HG03108 (cell line): ENCODE measurements around the gene DTX4.

ENCODE experiments used
- ATAC-seq: cut with Tn5 transposase; IDR thresholded peaks from one replicate; pipeline ENCODE4 v1.9.1; 2021; ENCODE audit warnings: moderate library complexity; ENCODE audit not compliant: unreplicated experiment

Gene DTX4

DNA sequence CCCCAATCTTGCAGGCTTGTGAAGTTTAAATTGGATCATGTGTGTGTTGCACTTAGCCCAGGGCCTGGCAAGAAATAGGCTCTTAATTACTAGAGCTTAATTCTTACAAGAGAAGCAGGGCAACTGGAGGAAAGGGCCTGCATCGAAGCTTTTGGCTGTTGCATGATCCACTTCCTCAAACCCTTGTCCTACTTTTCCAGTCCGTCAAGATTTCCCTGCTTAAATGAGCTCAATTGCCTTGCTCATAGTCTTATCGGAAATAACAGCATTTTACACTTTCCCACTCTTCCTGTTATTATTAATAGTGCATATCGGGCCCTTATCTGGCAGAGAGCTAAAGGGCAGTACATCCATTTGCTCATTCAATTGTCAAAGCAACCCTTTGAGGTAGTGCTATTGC is 18.1 kb downstream of the DTX4 start:
- no peak for ATAC-seq

DNA sequence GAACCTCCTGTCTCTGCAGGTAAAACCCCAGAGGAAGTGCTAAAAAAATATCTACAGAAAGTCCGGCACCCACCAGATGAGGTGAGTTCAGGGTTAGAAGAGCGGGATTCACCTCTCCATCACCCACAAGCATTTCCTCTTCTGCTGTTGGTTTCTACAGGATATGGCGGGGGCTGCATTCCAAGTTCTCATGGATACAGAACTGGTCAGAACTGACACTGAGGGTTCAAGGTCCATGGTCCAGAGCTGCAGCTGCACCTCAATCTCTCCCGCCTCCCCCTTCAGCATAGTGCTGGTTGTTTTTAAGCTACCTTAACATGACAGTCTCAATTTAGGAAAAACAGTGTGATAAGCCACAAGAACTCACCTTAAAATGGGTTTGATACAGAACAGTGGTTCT is 19.2 kb downstream of the DTX4 start:
- ATAC-seq = no peak

DNA sequence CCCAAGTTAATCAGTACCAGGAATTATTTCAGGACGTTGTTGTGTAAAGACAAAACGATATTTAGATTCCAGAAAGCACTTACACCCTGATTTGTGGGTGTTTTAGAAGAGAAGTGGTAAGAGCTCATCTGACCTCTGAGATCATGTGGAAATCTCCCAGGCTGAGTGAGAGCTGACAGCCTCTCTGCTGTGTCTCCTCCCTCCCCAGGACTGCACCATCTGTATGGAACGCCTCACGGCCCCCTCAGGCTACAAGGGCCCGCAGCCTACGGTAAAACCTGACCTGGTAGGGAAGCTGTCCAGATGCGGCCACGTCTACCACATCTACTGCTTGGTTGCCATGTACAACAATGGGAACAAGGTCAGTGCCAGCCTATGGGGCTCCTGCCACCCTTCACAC is 20.0 kb downstream of the DTX4 start:
- ATAC-seq = no peak

- no peak for ATAC-seq
These were observed 20.6 kb downstream of the DTX4 start for GRCh38 chr11:59192446-59193020.

DNA sequence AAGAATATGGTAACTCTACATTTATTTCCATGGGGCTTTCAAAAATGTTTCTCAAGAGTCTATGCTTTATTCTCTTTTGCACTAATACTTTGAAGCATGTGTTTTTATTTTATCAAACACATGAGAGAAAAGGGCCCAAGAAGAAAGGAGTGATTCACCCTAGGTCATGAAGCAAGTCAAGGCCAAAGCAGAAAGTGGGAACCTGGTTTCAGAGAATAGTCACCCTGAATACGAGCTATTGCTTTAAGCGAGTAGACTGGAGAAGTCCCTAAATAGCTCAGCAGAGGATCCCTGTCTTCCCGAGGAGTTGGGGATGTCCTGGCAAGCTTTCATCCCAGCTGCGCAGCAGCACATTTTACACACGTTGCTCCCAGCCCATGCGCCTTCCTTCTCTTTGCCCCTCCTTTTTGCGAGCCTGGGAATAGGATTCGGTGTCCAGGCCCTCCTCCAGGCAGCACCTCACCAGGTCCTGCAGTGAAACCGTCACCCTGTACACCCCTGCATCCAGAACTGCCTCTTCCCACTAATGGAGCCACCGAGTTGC is 21.7 kb downstream of the DTX4 start:
- no peak for ATAC-seq

DNA sequence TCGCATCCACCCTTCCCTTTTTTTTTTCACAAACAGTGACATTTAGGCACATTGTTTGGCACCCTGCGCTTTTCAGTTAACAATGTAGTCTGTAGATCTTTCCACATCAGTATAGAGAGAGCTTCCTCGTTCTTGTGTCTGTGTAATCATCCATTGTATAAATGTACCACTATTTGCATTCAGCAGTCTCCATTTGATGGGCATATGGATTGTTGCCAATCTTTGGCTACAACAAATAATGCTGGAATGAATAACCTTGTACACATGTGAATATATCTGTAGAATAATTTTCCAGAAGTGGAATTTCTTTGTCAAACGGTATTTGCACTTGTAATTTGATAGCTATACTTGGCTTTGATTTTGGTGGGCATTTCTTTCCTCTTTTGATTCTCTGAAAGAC is 23.7 kb downstream of the DTX4 start:
- no peak for ATAC-seq

DNA sequence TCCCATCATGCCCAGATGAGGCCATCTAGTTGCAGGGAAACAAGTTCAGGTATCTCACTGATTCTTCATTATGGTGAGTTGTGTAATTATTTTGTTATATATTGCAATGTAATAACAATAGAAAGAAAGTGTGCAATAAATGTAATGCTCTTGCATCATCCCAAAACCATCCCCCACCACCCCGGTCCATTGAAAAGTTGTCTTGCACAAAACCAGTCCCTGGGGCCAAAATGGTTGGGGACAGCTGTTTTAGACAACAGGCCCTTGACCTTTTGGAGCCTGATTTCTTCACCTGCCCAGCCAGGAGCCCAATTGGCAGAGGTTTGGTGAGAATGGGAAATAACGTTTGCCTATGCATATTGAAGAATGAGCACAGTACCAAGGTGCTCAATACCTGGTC is 24.8 kb downstream of the DTX4 start:
- no peak for ATAC-seq

- ATAC-seq = no peak
These were observed 26.1 kb downstream of the DTX4 start for GRCh38 chr11:59197991-59198390.

GRCh38 chr11:59198726-59199125 is 26.8 kb downstream of the DTX4 start:
- ATAC-seq = no peak

DNA sequence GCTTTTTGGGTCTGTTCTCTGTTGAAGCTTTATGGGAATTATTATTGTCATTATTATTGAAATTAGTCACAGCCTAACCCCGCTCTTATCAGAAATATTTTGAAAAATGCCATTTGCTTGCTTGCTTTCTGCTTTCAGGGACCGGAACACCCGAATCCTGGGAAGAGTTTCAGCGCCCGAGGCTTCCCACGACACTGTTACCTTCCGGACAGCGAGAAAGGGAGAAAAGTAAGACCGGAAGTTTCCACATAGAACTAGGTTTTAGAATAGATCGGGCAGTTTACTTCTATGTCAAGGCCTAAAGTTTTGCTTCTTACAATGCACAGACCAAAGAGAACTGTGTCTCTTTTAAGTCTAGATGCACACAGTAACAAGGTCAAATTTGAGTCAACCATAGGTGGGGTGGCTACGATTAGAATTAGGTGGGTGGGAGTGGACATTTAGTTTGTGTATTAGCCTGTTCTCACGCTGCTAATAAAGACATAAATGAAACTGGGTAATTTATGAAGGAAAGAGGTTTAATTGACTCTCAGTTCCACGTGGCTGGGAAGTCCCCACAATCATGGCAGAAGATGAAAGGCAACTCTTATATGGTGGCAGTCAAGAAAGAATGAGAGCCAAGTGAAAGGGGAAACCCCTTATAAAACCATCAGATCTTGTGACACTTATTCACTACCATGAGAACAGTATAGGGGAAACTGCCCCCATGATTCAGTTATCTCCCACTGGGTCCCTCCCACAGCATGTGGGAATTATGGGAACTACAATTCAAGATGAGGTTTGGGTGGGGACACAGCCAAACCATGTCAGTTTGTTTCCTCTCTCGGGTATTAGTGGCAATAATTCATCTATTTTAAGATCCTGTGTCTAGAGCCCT is 27.9 kb downstream of the DTX4 start:
- ATAC-seq = peak; percentile 58

- no peak for ATAC-seq
These were observed 28.5 kb downstream of the DTX4 start for GRCh38 chr11:59200423-59200746.

GRCh38 chr11:59201353-59201752 is 29.4 kb downstream of the DTX4 start:
- no peak for ATAC-seq

DNA sequence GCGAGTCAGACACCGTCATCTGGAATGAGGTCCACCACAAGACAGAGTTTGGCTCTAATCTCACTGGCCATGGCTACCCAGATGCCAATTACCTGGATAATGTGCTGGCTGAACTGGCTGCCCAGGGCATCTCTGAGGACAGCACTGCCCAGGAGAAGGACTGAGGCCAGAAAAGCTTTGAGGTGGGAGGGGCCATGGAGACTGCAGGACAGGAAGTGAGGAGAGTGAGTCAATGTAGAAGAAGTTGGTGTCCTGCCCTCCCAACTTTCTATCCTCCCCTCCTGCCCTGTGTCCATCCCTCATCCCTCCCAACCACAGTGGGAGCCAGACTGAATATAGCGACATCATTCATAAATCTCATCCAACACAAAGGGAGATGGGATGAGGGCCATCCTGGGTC is 32.8 kb downstream of the DTX4 start:
- ATAC-seq = no peak

DNA sequence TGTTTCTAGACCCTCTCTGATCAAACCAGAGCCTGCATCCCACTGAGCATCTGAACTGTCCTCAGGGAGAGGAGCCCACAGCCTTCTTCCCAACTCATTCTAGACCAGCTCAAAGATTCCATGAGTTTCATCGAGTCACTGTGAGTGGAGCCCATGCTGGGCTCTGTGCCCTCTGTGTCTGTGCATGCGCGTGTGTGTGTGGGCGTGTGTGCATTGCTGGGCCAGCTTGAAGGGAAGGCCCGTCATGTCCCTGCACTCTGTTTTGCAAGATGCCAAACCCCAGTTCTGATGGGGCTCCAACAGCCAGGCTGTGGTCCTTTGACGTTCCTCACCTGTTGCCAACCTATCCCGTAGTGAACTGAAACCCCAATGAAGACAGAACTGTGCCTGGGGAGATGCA is 33.7 kb downstream of the DTX4 start:
- ATAC-seq = no peak

GRCh38 chr11:59206635-59207034 is 34.7 kb downstream of the DTX4 start:
- no peak for ATAC-seq

DNA sequence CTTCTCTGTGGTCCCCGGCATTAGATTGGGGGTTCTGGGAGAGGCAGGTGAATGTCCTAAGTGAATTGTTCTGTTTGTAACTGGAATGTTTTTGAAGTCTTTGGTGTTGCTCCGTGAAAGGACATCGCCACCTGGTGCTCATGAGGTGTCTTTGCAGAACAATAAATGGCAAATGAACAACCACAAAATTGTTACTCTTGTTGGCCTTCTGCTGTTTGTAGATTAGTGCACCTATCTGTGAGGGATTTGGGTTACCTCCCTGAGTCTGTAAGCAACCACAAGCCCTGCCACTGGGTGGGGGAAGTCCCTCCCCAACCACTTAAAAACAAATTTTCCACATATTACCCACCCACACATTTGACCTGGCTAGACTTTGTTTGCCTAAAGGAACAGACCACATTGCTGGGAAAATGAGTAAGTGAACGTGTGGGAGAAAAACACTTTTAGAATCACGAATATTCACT is 36.1 kb downstream of the DTX4 start:
- ATAC-seq = peak; percentile 61

- no peak for ATAC-seq
These were observed 37.0 kb downstream of the DTX4 start for GRCh38 chr11:59208956-59209355.

DNA sequence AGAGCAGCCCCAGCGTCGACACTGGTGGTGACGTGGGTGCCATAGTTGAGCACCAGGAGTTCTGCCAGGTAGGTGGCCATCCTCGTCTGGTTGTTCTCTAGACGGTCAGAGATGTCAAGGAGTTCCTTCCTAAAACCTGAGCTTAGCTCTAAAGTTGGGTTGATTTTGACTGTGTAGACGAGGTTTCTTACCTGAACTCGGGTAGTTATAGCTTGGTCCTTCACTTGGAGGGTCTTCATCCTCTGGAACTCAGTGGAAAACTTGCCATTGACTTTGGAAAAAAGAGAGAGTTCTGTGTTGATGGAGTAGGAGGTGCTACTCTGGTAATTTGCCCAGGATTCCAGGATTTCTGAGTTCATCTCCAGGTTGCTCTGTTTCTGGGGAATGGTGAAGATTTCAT is 40.3 kb downstream of the DTX4 start:
- no peak for ATAC-seq

GRCh38 chr11:59212744-59213631 is 41.1 kb downstream of the DTX4 start, which contains the start of gene MPEG1:
Gene MPEG1, minus strand, starts transcription at chr11:59212927. Its CDS starts 62 bp downstream, at chr11:59212865.
- ATAC-seq = no peak

GRCh38 chr11:59214141-59214893 is 42.4 kb downstream of the DTX4 start:
- no peak for ATAC-seq
